B cell (primary cell): ENCODE data around the gene OR10A3.

Source experiments
- CTCF ChIP-seq: fragments of 200-600 bp; IDR thresholded peaks from one replicate; pipeline ENCODE4 v1.8.0; 2022; ENCODE audit warnings: antibody characterized with exemption, mild to moderate bottlenecking
- EZH2 ChIP-seq: IDR thresholded peaks from 2 replicates; pipeline ENCODE4 v1.6.1; 2012; ENCODE audit warnings: borderline replicate concordance, low read depth, mild to moderate bottlenecking, moderate library complexity, low read length; ENCODE audit not compliant: insufficient read depth, poor library complexity, severe bottlenecking

GRCh38 chr11:7904917-7905316 is 36.6 kb downstream of the OR10A3 start:
- no peak for TF ChIP-seq CTCF
- TF ChIP-seq EZH2 = no peak
